GM21390 (cell line): ENCODE data around the gene NSMCE4A.
"Not testable (repeated sequence)": the region's sequence is repeated elsewhere in the genome, so short reads cannot be mapped to it uniquely, and the experiment has no call there.

Source experiments
- ATAC-seq: cut with Tn5 transposase; IDR thresholded peaks from one replicate; pipeline ENCODE4 v1.9.1; 2021; ENCODE audit not compliant: unreplicated experiment

NSMCE4A gene

GRCh38 chr10:121942749-121943416 is 32.1 kb downstream of the NSMCE4A start:
- ATAC-seq = no peak

GRCh38 chr10:121941532-121941931 is 33.5 kb downstream of the NSMCE4A start:
- no peak for ATAC-seq

GRCh38 chr10:121936295-121936694 is 38.7 kb downstream of the NSMCE4A start:
- no peak for ATAC-seq

- no peak for ATAC-seq
Measured at GRCh38 chr10:121935702-121936101, 39.3 kb downstream of the NSMCE4A start.

- ATAC-seq = not testable (repeated sequence)
Measured at GRCh38 chr10:121930268-121931085, 44.5 kb downstream of the NSMCE4A start.

GRCh38 chr10:121929585-121930267 is 45.3 kb downstream of the NSMCE4A start:
- not testable (repeated sequence) for ATAC-seq

GRCh38 chr10:121928528-121928884 is 46.5 kb downstream of the NSMCE4A start:
- ATAC-seq = peak; percentile 13

- peak; percentile 81 for ATAC-seq
Measured at GRCh38 chr10:121927841-121928527, 47.0 kb downstream of the NSMCE4A start, which contains the start of gene ATE1. TSS of gene ATE1 (minus strand) at chr10:121928031. CDS start at chr10:121927949, 82 bp downstream.

- ATAC-seq = peak; percentile 42
Measured at GRCh38 chr10:121927318-121927840, 47.6 kb downstream of the NSMCE4A start.

GRCh38 chr10:121926671-121927317 is 48.2 kb downstream of the NSMCE4A start:
- peak; percentile 7 for ATAC-seq

GRCh38 chr10:121926157-121926556 is 48.9 kb downstream of the NSMCE4A start:
- ATAC-seq = no peak

- no peak for ATAC-seq
Measured at GRCh38 chr10:121921238-121921931, 53.6 kb downstream of the NSMCE4A start.

- peak; percentile 73 for ATAC-seq
Measured at GRCh38 chr10:121919666-121920065, 55.4 kb downstream of the NSMCE4A start.

GRCh38 chr10:121918800-121919199 is 56.2 kb downstream of the NSMCE4A start:
- ATAC-seq = not testable (repeated sequence)

- no peak for ATAC-seq
Measured at GRCh38 chr10:121914661-121915060, 60.4 kb downstream of the NSMCE4A start.

- ATAC-seq = no peak
Measured at GRCh38 chr10:121911421-121911697, 63.7 kb downstream of the NSMCE4A start.

GRCh38 chr10:121910673-121911420 is 64.2 kb downstream of the NSMCE4A start:
- ATAC-seq = no peak
